ENCODE measurements around the gene NKX1-1.
"Not testable (repeated sequence)": the region's sequence is repeated elsewhere in the genome, so short reads cannot be mapped to it uniquely, and the experiment has no call there.

NKX1-1 gene

DNA sequence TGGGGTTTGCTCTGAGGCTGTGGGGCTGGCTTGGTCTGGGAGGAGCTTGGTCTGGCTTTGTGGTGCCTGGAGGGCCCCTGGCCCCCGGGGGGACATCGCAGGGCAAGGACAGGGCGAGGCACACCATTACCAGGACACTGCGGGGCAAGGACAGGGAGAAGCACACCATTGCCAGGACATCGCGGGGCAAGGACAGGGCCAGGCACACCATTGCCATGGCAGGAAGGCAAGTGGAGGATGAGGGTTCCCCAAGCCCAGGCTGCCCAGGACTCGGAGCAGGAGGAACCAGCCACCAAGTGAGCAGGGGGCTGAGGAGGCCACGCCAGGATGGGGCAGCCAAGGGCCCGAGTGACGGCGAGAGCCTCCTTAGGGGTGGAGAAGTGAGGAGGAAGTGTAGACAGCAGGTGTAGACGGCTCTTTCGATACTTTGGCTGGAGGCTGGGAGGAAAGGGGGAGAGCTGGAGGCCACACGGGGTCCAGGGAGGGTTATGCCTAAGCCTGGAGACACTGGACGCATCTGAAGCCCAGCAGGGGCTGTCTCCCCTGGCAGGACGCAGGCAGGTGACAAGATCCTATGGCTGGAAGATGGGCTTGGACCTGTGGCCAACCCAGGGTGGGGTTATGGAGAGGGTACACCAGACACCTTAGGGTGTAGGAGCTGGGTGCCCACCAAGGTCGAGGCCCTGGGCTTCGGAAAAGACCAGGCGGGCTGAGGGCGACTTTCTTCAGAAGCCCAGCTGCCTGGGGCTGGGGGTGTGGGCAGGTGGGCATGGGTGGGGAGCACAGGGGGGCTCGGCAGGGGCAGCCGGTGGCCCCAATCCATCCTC lies 7.3 kb downstream of the NKX1-1 start:
- TF ChIP-seq, protein P1, sequence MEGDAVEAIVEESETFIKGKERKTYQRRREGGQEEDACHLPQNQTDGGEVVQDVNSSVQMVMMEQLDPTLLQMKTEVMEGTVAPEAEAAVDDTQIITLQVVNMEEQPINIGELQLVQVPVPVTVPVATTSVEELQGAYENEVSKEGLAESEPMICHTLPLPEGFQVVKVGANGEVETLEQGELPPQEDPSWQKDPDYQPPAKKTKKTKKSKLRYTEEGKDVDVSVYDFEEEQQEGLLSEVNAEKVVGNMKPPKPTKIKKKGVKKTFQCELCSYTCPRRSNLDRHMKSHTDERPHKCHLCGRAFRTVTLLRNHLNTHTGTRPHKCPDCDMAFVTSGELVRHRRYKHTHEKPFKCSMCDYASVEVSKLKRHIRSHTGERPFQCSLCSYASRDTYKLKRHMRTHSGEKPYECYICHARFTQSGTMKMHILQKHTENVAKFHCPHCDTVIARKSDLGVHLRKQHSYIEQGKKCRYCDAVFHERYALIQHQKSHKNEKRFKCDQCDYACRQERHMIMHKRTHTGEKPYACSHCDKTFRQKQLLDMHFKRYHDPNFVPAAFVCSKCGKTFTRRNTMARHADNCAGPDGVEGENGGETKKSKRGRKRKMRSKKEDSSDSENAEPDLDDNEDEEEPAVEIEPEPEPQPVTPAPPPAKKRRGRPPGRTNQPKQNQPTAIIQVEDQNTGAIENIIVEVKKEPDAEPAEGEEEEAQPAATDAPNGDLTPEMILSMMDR (conservative IDR thresholded peaks at IDR 0.05; ENCODE audit: low read length): no peak
- H3K4me3 ChIP-seq (ENCODE audit: low read length): no peak overlapping the region
- no peak for DNase-seq (ENCODE audit: low read depth)

DNA sequence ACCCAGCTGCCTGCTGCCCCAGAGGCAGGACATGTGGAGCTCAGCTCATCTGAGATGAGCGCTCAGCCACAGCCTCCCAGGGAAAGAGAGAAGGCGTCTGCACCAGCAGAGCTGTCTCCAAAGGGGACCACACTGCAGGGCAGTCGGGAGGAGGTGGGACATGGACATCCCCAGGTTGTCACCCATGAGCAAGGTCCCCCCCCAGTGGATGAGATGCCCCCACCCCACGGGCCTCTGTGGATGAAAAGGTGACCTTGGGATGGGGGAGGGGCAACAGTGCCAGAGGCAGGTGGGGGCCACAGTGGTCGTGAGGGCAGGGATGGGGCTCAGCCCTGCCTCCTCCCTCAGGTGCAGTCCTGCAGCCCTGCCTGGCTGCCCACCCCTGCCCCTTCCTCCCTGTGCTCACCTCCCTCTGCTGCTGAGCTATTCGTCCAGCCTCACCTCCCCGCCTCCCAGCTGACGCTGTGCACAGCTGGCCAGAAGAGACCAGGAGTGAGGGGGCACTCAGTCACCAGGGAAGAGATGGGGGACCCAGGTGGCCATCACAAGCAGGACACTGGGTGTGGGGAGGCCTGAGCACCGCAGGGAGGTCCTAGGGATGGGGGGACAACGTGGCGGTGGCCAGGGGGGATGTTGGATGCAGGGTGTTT lies 9.3 kb downstream of the NKX1-1 start:
- DNase-seq (ENCODE audit: low read depth): no peak
- TF ChIP-seq, protein P1 (conservative IDR thresholded peaks at IDR 0.05; ENCODE audit: low read length): no peak
- no peak overlapping the region for H3K4me3 ChIP-seq (ENCODE audit: low read length)

DNA sequence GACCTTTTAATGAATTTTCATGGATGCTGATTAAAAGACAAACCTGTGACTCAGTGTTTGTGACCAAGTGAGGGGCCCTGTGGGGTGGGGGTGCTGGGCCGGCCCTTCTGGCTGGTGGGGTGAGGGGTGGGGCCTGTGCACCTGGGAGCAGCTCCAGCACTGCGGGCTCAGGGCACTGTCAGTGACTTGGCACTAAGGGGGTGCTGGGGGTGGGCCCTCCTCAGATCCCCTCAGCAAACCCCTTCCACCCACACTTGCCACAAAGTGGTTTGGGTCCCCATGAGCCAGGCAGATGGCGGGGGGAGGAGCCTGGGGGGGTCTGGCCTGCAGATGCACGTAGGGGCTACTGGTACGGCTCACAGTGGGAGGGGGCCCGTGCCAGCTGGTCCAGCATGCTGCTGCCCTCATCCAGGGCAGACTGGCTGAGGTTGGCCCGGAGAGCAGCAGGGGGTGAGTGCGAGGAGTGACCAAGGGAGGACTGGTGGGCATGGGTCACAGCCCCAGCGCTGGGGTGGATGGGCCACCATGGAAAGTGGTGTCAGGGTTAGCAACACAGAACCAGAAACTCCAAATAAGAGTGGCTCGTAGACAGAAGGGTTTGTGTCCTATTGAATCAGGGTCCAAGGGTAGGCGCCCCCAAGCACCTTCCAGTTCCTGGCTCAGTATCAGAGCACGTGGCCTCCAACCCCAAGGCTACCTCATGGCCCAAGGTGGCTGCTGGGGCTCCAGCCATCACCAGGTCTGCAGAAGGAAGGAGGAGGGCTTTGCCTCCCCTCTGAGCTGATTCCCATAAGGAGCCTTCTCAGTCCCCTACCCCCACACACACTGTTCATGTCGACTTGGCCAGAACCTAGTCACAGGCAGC lies 10.1 kb downstream of the NKX1-1 start:
- DNase-seq (ENCODE audit: low read depth): no peak

DNA sequence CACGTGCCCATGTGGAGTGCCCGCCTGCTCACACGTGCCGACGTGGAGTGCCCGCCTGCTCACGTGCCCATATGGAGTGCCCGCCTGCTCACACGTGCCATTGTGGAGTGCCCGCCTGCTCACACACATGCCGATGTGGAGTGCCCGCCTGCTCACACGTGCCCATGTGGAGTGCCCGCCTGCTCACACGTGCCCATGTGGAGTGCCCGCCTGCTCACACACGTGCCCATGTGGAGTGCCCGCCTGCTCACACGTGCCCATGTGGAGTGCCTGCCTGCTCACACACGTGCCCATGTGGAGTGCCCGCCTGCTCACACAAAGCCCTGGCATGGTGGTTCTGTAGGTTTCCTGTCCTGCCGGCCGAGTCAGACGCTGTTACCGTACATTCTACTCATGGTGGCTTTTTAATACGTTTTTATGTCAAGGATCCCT lies 10.8 kb downstream of the NKX1-1 start:
- not testable (repeated sequence) for DNase-seq (ENCODE audit: low read depth); H3K4me3 ChIP-seq (ENCODE audit: low read length)

More for the DNA sequence above, 10.1 kb downstream of the NKX1-1 start:
- TF ChIP-seq, protein P1 (conservative IDR thresholded peaks at IDR 0.05; ENCODE audit: low read length): no peak
- no peak overlapping the region for H3K4me3 ChIP-seq (ENCODE audit: low read length)

- DNase-seq (ENCODE audit: low read depth); H3K4me3 ChIP-seq (ENCODE audit: low read length): not testable (repeated sequence)
Observed at GRCh38 chr4:1394554-1395388, 11.5 kb downstream of the NKX1-1 start.

GRCh38 chr4:1393866-1394265 lies 12.4 kb downstream of the NKX1-1 start:
- H3K4me3 ChIP-seq (ENCODE audit: low read length): no peak overlapping the region
- no peak for DNase-seq (ENCODE audit: low read depth)
- TF ChIP-seq, protein P1 (conservative IDR thresholded peaks at IDR 0.05; ENCODE audit: low read length): no peak

- not testable (repeated sequence) for DNase-seq (ENCODE audit: low read depth); H3K4me3 ChIP-seq (ENCODE audit: low read length)
Observed at GRCh38 chr4:1393363-1393762, 12.9 kb downstream of the NKX1-1 start.

All from AG10803 (cell line).